Measurements from ENCODE around the gene MRPS6.

DNA sequence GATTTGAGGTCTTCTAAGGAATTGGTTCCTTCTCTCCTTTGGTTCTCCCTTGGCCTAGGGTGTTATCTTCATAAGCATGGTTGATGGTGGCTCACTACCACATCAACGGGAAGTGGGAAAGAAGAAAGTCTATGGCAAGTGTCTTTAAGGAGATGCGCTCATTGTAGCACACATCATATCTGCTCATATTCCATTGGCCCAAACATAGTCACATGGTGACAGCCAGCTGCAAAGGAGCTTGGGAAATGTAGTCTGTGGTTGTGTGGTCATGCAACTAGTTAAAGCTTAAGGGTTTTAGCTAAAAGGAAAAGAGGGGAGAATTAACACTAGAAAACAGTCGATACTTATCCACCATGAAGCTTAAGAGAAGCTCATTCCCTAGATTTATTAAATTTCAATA lies 11.4 kb upstream of the MRPS6 start:
- no peak for TF ChIP-seq POLR2A (IDR thresholded peaks at IDR 0.05; ENCODE audit: low read length)
- no peak for TF ChIP-seq GATA1 (IDR thresholded peaks at IDR 0.05; ENCODE audit: low read depth, low read length)
